SH-SY5Y (cell line): ENCODE data around the gene MPRIP.

Source experiments
- GATA2 ChIP-seq: IDR thresholded peaks from 2 replicates; pipeline ENCODE4 v1.6.1; 2011; ENCODE audit warnings: mild to moderate bottlenecking, low read depth, low read length
- GATA3 ChIP-seq: IDR thresholded peaks from 2 replicates; pipeline ENCODE4 v1.6.1; 2011; ENCODE audit warnings: low read depth, mild to moderate bottlenecking, low read length, moderate library complexity

- TF ChIP-seq GATA2, result no peak
- TF ChIP-seq GATA3, result no peak
These were observed 197.6 kb downstream of the MPRIP start for GRCh38 chr17:17239832-17240231.
